ENCODE measurements around the gene FCMR. TPM values are rescaled to one million over a fixed set of nuclear protein-coding genes. Genes with fewer than 3 reads are reported as not detected.

Gene FCMR
- total and polyA plus RNA-seq, 9 of the 15 experiments (the other 6 are each of a cell fraction or from before 2014, with no cell fraction given), result 0.11 to 0.82 (median 0.20) TPM; not detected in 5

- TF ChIP-seq ZNF77 (CRISPR knock-in tag; IDR thresholded peaks at IDR 0.05) (no peak), ZNF583 (CRISPR knock-in tag; IDR thresholded peaks at IDR 0.05) (no peak), L3MBTL2 (IDR thresholded peaks at IDR 0.05) (no peak), DMBX1 (CRISPR knock-in tag; IDR thresholded peaks at IDR 0.05; ENCODE audit: borderline replicate concordance) (no peak), ZNF395 (CRISPR knock-in tag; IDR thresholded peaks at IDR 0.05) (no peak), KLF13 (tag; IDR thresholded peaks at IDR 0.05; ENCODE audit: borderline replicate concordance, low read depth) (no peak)
Measured at GRCh38 chr1:206895837-206896242, 25.9 kb downstream of the FCMR start (continued).

GRCh38 chr1:206895325-206895724 lies 26.4 kb downstream of the FCMR start:
- intact Hi-C loops (cut with micrococcal nuclease) (no loop called here), in situ Hi-C loops (cut with MboI) (no loop called here)
- no peak for FAIRE-seq

More at GRCh38 chr1:206895325-206895724, 26.4 kb downstream of the FCMR start:
- Histone ChIP-seq H4K20me1 (replicated peaks; ENCODE audit: control insufficient read depth, insufficient read depth, low read length) (no peaks in the 10 kb centered on the region), H3K4me1 (replicated peaks in 1 of 2; ENCODE audit: control insufficient read depth in 2 of 2, insufficient read depth in 2 of 2, low read length in 2 of 2) (peaks cover 0 to 8% of the 10 kb centered on the region in 2 experiments; a peak in 4 of 5 replicates), H3K4me3 (no peak overlapping the region), H3K4me2 (ENCODE audit: insufficient read depth, low read length) (no peak overlapping the region), H3K27ac (ENCODE audit: extremely low read depth, low read depth, low read length) (no peak overlapping the region), H3K27me3 (ENCODE audit: control insufficient read depth in 2 of 2, insufficient read depth in 2 of 2, low read length in 2 of 2) (peaks cover 56 to 68% of the 10 kb centered on the region in 2 experiments), H3K36me3 (ENCODE audit: control insufficient read depth, insufficient read depth, low read length) (no peaks in the 10 kb centered on the region), H3K9ac (ENCODE audit: insufficient read depth in 1 of 2, low read depth in 2 of 2, low read length in 2 of 2) (no peak overlapping the region), H3K9me3 (replicated peaks; ENCODE audit: control insufficient read depth, insufficient read depth, low read depth, low read length) (no peaks in the 10 kb centered on the region), H3K9me1 (ENCODE audit: control insufficient read depth, insufficient read depth, low read length) (no peaks in the 10 kb centered on the region), H3K79me2 (ENCODE audit: control insufficient read depth, insufficient read depth, low read length) (no peaks in the 10 kb centered on the region), H2AFZ (ENCODE audit: low read depth, low read length) (no peak overlapping the region)
- POLR2A ChIA-PET, result interaction anchor here (0.7 to 1.5 kb wide), 4 partner anchors 9 to 156 kb away, joined by 3 to 7 read pairs (median 4); no protein-coding TSS in a partner anchor
- TF ChIP-seq DPF2 (IDR thresholded peaks at IDR 0.05) (no peak), ZNF197 (CRISPR knock-in tag; IDR thresholded peaks at IDR 0.05; ENCODE audit: low read depth) (no peak), ZBTB7A (IDR thresholded peaks at IDR 0.05; ENCODE audit: borderline replicate concordance, control insufficient read depth, low read depth, low read length) (no peak), ZC3H8 (IDR thresholded peaks at IDR 0.05) (no peak), BCOR (IDR thresholded peaks at IDR 0.05) (no peak), ZBTB12 (CRISPR knock-in tag; IDR thresholded peaks at IDR 0.05) (no peak), GABPB2 (CRISPR knock-in tag; conservative IDR thresholded peaks at IDR 0.05) (no peak), FOXP1 (CRISPR knock-in tag; IDR thresholded peaks at IDR 0.05) (no peak), TRIM28 (IDR thresholded peaks at IDR 0.05) (no peak), THRAP3 (IDR thresholded peaks at IDR 0.05; ENCODE audit: borderline replicate concordance) (no peak), TBP (optimal IDR thresholded peaks at IDR 0.05; ENCODE audit: low read depth, low read length) (no peak), UBTF (IDR thresholded peaks at IDR 0.05; ENCODE audit: borderline replicate concordance in 1 of 2, low read depth in 2 of 2, low read length in 2 of 2) (no peak), SMARCE1 (IDR thresholded peaks at IDR 0.05) (no peak), TGIF2 (CRISPR knock-in tag; IDR thresholded peaks at IDR 0.05) (no peak), TAF7 (tag; IDR thresholded peaks at IDR 0.05) (no peak)
- no peak for DNase-seq (ENCODE audit: extremely low read depth in 1 of 4, low spot score in 3 of 4)
- ATAC-seq, result no peak
- CTCF ChIA-PET (ENCODE audit: low intra/inter-chr PET ratio), result no interaction called here
- WGBS (ENCODE audit: insufficient coverage, low coverage, missing lambda C conversion rate), result 0% methylated on average over 3 of the region's 3 CpGs
- no TSS peak for BruUV-seq (replicated peaks)

Data from K562 (cell line).